Measurements from ENCODE around the gene HERC5.

The HERC5 gene

DNA sequence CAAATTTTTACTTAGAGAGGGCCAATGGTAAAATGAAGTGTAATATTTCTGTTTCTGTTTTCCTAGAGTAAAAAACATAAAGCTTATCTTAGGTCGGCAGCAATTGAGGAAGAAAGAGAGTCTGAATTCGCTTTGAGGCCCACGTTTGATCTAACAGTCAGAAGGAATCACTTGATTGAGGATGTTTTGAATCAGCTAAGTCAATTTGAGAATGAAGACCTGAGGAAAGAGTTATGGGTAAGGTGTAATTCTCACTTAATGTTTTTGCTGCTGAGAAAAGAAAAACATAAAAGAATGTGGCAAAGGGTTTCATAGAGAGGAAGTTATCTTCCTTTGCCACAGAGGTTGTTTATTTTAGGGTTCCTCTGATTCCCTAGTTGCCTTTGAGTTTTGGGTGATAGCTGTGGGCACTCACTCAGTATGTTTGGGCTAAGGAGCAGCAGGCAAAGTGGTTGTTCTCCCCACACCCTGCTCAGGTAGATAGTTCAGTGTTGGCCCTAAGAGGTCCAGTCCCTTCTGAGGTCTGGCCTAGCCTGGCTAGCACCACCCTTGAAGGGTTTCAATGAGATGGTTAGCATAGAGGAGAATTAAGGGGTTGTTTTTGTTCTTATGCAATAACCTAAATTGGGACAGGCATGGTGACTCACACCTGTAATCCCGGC, 32.3 kb downstream of the HERC5 start:
- no peak for DNase-seq (ENCODE audit: low read depth)
- no peak overlapping the region for H3K4me3 ChIP-seq (ENCODE audit: low read length)
- TF ChIP-seq, protein P1, sequence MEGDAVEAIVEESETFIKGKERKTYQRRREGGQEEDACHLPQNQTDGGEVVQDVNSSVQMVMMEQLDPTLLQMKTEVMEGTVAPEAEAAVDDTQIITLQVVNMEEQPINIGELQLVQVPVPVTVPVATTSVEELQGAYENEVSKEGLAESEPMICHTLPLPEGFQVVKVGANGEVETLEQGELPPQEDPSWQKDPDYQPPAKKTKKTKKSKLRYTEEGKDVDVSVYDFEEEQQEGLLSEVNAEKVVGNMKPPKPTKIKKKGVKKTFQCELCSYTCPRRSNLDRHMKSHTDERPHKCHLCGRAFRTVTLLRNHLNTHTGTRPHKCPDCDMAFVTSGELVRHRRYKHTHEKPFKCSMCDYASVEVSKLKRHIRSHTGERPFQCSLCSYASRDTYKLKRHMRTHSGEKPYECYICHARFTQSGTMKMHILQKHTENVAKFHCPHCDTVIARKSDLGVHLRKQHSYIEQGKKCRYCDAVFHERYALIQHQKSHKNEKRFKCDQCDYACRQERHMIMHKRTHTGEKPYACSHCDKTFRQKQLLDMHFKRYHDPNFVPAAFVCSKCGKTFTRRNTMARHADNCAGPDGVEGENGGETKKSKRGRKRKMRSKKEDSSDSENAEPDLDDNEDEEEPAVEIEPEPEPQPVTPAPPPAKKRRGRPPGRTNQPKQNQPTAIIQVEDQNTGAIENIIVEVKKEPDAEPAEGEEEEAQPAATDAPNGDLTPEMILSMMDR (IDR thresholded peaks at IDR 0.05; ENCODE audit: insufficient read depth, low read depth, low read length, missing control alignments): no peak

DNA sequence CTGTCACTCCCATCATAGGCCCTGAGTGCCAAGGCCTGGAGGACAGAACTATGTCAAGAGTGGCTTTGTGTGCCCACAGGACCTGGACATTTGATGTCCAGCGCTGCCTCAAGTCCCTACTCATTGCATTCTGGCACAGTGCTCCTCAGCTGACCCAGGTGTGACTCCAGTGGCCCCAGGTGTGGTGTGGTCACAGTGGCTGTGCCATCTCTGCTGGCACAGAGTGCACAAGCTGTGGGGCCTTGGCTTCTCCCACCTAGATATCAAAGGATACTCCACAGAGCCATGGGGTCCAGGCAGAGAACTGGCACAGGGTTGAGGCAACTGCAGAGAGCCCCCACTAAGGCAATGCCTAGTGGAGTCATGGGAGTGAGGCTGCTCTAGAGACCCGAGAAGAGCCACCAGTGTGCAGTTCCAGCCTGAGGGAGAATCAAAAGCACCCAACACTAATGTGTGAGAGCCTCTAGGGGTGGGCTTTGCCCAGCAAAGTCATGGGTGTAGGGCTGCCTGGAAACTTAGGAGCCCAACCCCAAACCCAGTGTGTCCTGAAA, 41.0 kb downstream of the HERC5 start:
- no peak for DNase-seq (ENCODE audit: low read depth)

DNA sequence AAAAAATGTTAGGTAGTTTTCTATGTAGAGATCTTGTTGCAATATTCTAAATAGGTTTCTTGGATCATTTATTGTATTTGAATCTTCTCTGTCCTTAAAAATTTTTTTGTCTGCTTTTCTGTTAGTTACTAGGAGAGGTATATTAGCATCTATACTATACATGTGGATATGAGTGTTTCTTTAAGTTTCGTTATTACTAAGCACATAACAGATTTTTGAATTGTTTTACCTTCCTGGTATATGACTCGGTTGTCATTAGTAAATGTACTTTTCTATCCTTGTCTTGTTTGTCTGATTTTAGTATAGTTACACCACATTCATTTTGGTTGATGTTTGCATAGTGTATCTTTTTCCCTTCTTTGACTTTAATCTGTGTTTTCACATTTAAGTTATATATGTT, 46.4 kb downstream of the HERC5 start:
- TF ChIP-seq, protein P1 (IDR thresholded peaks at IDR 0.05; ENCODE audit: insufficient read depth, low read depth, low read length, missing control alignments): no peak
- no peak overlapping the region for H3K4me3 ChIP-seq (ENCODE audit: low read length)
- DNase-seq (ENCODE audit: low read depth): no peak

More for the DNA sequence above, 41.0 kb downstream of the HERC5 start:
- TF ChIP-seq, protein P1 (IDR thresholded peaks at IDR 0.05; ENCODE audit: insufficient read depth, low read depth, low read length, missing control alignments): no peak
- no peak overlapping the region for H3K4me3 ChIP-seq (ENCODE audit: low read length)

DNA sequence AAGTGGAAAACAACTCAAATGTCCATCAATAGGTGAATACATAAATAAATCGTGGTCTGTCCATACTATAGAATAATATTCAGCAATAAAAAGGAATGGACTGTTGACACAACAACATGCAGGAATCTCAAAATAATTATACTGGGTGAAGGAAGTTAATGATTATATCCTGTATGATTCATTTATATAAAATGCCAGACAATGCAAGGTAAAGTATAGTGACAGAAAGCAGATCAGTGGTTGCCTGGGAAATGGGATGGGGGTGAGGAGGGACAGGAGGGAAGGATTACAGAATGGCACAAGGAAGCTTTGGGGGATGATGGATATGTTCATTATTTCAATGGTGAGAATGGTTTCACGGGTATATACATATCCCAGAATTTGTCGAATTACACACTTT, 54.3 kb downstream of the HERC5 start:
- no peak overlapping the region for H3K4me3 ChIP-seq (ENCODE audit: low read length)
- TF ChIP-seq, protein P1 (IDR thresholded peaks at IDR 0.05; ENCODE audit: insufficient read depth, low read depth, low read length, missing control alignments): no peak
- DNase-seq (ENCODE audit: low read depth): no peak

DNA sequence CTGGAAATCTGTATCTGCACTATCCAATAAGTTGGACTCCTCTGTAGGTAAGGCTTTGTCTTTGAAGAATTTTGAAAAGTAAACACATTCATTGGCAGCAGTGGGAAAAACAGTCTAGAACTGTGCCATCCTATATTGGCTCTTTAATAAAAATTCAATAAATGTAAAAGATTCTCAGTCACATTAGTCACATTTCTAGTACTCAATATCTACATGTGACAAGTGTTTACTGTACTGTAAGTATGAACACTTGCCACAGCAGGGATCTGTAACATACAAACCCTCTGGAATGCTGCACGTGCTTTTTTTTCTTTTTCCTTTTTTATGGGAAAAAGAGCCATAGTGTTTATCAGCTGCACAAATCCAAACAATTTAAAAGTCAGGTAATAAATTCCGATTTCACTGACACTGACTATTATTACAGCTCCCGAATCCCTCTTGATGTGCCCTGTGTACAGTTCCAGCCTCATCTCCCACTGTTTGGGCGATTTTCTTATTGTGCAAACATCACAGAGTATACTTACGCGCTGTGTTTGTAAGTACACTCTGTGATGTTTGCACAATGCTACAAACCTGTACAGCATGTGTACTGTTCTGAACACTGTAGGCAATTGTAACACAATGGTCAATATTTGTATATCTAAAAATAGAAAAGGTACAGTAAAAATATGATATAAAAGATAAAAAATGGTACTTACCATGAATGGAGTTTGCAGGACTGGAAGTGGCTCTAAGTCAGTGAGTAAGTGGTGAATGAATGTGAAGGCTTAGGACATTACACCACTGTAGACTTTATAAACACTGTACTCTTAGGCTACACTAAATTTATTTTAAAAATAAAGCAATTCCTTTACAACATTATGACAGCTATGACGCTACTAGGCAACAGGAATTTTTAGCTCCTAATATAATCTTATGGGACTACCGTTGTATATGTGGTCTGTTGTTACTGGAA, 57.9 kb downstream of the HERC5 start:
- no peak overlapping the region for H3K4me3 ChIP-seq (ENCODE audit: low read length)
- no peak for DNase-seq (ENCODE audit: low read depth)
- TF ChIP-seq, protein P1 (IDR thresholded peaks at IDR 0.05; ENCODE audit: insufficient read depth, low read depth, low read length, missing control alignments): no peak

DNA sequence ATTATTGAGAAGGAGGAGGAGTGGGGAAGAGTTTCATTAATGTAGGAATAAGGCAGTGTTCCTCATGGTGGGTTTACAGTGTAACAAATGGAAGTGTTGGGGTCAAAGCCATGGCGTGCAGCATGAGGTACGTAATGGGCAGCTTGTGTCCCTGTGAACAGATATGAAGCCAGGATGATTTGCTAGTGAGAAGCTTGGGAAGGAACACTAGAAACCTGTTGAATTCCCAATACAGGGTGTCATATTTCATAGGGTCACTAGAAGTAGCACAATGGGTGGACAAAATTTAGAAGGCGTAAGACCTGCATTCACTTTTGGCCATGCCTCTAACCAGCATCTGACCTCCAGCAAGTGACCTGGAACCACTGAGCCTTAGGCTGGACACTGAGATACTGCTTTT, 59.8 kb downstream of the HERC5 start:
- no peak overlapping the region for H3K4me3 ChIP-seq (ENCODE audit: low read length)
- DNase-seq (ENCODE audit: low read depth): no peak
- TF ChIP-seq, protein P1 (IDR thresholded peaks at IDR 0.05; ENCODE audit: insufficient read depth, low read depth, low read length, missing control alignments): no peak

Data from epithelial cell of esophagus (primary cell).